ENCODE data around the gene VPS9D1. TPM values are rescaled to one million over a fixed set of nuclear protein-coding genes. Genes with fewer than 3 reads are reported as not detected.
"Not testable (repeated sequence)": the region's sequence is repeated elsewhere in the genome, so short reads cannot be mapped to it uniquely, and the experiment has no call there.

The VPS9D1 gene
- total and polyA plus RNA-seq, 2 of the 4 experiments (the other 2 are of a cell fraction), result 1.8 to 20.3 TPM

GRCh38 chr16:89667000-89667399, 53.7 kb downstream of the VPS9D1 start:
- H3K36me3 ChIP-seq (ENCODE audit: control insufficient read depth, insufficient read depth, low read length); H3K23ac ChIP-seq (ENCODE audit: low read depth, low read length); H3K14ac ChIP-seq (replicated peaks; ENCODE audit: low read depth, low read length); H3K27ac ChIP-seq (ENCODE audit: insufficient read depth, low read length); H3K56ac ChIP-seq (ENCODE audit: extremely low read depth, insufficient read depth, low read length); H3K4me2 ChIP-seq (ENCODE audit: low read depth, low read length); BruUV-seq (replicated peaks); ATAC-seq (ENCODE audit: low read depth); H2BK15ac ChIP-seq (ENCODE audit: low read depth, low read length); H4K91ac ChIP-seq (ENCODE audit: insufficient read depth, low read depth, low read length); H3K9me3 ChIP-seq (ENCODE audit: control insufficient read depth, insufficient read depth, low read length); H4K5ac ChIP-seq (ENCODE audit: low read depth, low read length); H3K4ac ChIP-seq (ENCODE audit: low read depth, low read length); H4K20me1 ChIP-seq (ENCODE audit: insufficient read depth, low read length); H3K4me1 ChIP-seq (ENCODE audit: control insufficient read depth, insufficient read depth, low read length); H3K9ac ChIP-seq (ENCODE audit: low read depth, low read length); POLR2A ChIA-PET (ENCODE audit: unreplicated experiment); H2BK20ac ChIP-seq (ENCODE audit: low read depth, low read length); in situ Hi-C loops (cut with MboI; ENCODE audit: low sequenced_read_pairs); H2AK9ac ChIP-seq (replicated peaks; ENCODE audit: low read depth, low read length, poor library complexity); dilution Hi-C loops (cut with HindIII; ENCODE audit: low sequenced_read_pairs, unreplicated experiment); H3K79me1 ChIP-seq (ENCODE audit: low read depth in 1 of 2, low read length in 2 of 2); H2BK5ac ChIP-seq (ENCODE audit: low read depth, low read length, poor library complexity, severe bottlenecking); H3K9me1 ChIP-seq (ENCODE audit: insufficient read depth, low read length); H3K27me3 ChIP-seq (ENCODE audit: control insufficient read depth, insufficient read depth, low read length); H2AFZ ChIP-seq (replicated peaks; ENCODE audit: low read length, poor library complexity); H3K18ac ChIP-seq (ENCODE audit: low read depth, low read length); H3K4me3 ChIP-seq (ENCODE audit: insufficient read depth, low read depth, low read length); CTCF ChIA-PET; H2BK120ac ChIP-seq (ENCODE audit: low read depth, low read length); H2AK5ac ChIP-seq (ENCODE audit: low read depth, low read length); H4K8ac ChIP-seq (ENCODE audit: low read depth in 2 of 2, low read length in 2 of 2): not testable (repeated sequence)
- no CpG with 5 or more reads among the region's 7 CpGs for WGBS, 2 experiments (ENCODE audit: extremely low coverage in 2 of 2, insufficient read length in 1 of 2)
- peak; percentile 43 for DNase-seq
- intact Hi-C loops (cut with micrococcal nuclease), result loop anchor here (1.0 kb wide), 1 partner anchor 92 kb away; the partner anchor contains the start of gene CPNE7
- TF ChIP-seq CTCF (conservative IDR thresholded peaks at IDR 0.05; ENCODE audit: low read depth, low read length) (peak; percentile 47), SMC3 (IDR thresholded peaks at IDR 0.05; ENCODE audit: low read depth, low read length) (peak; percentile 52), RAD21 (IDR thresholded peaks at IDR 0.05; ENCODE audit: low read length) (peak; percentile 53)

GRCh38 chr16:89664238-89664637, 56.5 kb downstream of the VPS9D1 start:
- H3K4me2 ChIP-seq (ENCODE audit: low read depth, low read length); intact Hi-C loops (cut with micrococcal nuclease); H3K18ac ChIP-seq (ENCODE audit: low read depth, low read length); H4K5ac ChIP-seq (ENCODE audit: low read depth, low read length); H3K27me3 ChIP-seq (ENCODE audit: control insufficient read depth, insufficient read depth, low read length); H3K4me3 ChIP-seq (ENCODE audit: insufficient read depth, low read depth, low read length); BruUV-seq (replicated peaks); dilution Hi-C loops (cut with HindIII; ENCODE audit: low sequenced_read_pairs, unreplicated experiment); H3K9me1 ChIP-seq (ENCODE audit: insufficient read depth, low read length); H3K9ac ChIP-seq (ENCODE audit: low read depth, low read length); H3K23ac ChIP-seq (ENCODE audit: low read depth, low read length); H3K4me1 ChIP-seq (ENCODE audit: control insufficient read depth, insufficient read depth, low read length); H4K20me1 ChIP-seq (ENCODE audit: insufficient read depth, low read length); H3K4ac ChIP-seq (ENCODE audit: low read depth, low read length); H2BK120ac ChIP-seq (ENCODE audit: low read depth, low read length); H2AK5ac ChIP-seq (ENCODE audit: low read depth, low read length); H2BK20ac ChIP-seq (ENCODE audit: low read depth, low read length); H3K27ac ChIP-seq (ENCODE audit: insufficient read depth, low read length); H3K14ac ChIP-seq (replicated peaks; ENCODE audit: low read depth, low read length); H2BK15ac ChIP-seq (ENCODE audit: low read depth, low read length); CTCF ChIA-PET; H3K9me3 ChIP-seq (ENCODE audit: control insufficient read depth, insufficient read depth, low read length); H4K8ac ChIP-seq (ENCODE audit: low read depth in 2 of 2, low read length in 2 of 2); H2AFZ ChIP-seq (replicated peaks; ENCODE audit: low read length, poor library complexity); H2BK5ac ChIP-seq (ENCODE audit: low read depth, low read length, poor library complexity, severe bottlenecking); DNase-seq; in situ Hi-C loops (cut with MboI; ENCODE audit: low sequenced_read_pairs); H3K56ac ChIP-seq (ENCODE audit: extremely low read depth, insufficient read depth, low read length); H4K91ac ChIP-seq (ENCODE audit: insufficient read depth, low read depth, low read length); ATAC-seq (ENCODE audit: low read depth); H2AK9ac ChIP-seq (replicated peaks; ENCODE audit: low read depth, low read length, poor library complexity): not testable (repeated sequence)
- WGBS, 2 experiments (ENCODE audit: extremely low coverage in 2 of 2, insufficient read length in 1 of 2), result no CpG with 5 or more reads among the region's 11 CpGs
- POLR2A ChIA-PET (ENCODE audit: unreplicated experiment), result interaction anchor here (0.6 kb wide), 1 partner anchor 89 kb away, joined by 3 read pairs; no protein-coding TSS in a partner anchor
- H3K79me1 ChIP-seq (ENCODE audit: low read depth in 1 of 2, low read length in 2 of 2), result peaks cover 4 to 17% of the 10 kb centered on the region in 2 experiments; a peak in 3 of 4 replicates
- peaks cover 16% of the 10 kb centered on the region for H3K36me3 ChIP-seq (ENCODE audit: control insufficient read depth, insufficient read depth, low read length)

Data from IMR-90 (cell line).